ENCODE data around the gene SERPINI1. TPM values are rescaled to one million over a fixed set of nuclear protein-coding genes. Genes with fewer than 3 reads are reported as not detected.

The SERPINI1 gene
- total RNA-seq, 2 donors from 2014 or later = 6.2 to 11.0 TPM

DNA sequence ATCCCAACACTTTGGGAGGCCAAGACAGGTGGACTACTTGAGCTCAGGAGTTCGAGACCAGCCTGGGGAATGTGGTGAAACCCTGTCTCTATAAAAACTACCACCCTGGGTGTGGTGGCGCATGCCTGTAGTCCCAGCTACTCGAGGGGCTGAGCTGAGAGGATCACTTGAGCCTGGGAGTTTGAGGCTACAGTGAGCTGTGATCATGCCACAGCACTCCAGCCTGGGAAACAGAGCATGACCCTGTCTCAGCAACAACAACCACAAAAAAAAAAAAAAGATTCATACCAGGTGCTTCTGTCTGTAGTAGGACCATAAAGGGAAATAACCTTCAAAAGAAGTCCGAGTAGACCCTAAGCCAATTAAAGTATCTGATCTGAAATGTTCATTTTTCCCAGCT is 94.5 kb downstream of the SERPINI1 start:
- DNase-seq (ENCODE audit: low spot score) (no peak), ATAC-seq (ENCODE audit: insufficient number of reproducible peaks, low FRiP score, low read depth) (no peak)
- H3K36me3 ChIP-seq = no peaks in the 10 kb centered on the region
- no peak overlapping the region for H3K4me3 ChIP-seq
- no peaks in the 10 kb centered on the region for H3K9me3 ChIP-seq
- TF ChIP-seq, protein P1, sequence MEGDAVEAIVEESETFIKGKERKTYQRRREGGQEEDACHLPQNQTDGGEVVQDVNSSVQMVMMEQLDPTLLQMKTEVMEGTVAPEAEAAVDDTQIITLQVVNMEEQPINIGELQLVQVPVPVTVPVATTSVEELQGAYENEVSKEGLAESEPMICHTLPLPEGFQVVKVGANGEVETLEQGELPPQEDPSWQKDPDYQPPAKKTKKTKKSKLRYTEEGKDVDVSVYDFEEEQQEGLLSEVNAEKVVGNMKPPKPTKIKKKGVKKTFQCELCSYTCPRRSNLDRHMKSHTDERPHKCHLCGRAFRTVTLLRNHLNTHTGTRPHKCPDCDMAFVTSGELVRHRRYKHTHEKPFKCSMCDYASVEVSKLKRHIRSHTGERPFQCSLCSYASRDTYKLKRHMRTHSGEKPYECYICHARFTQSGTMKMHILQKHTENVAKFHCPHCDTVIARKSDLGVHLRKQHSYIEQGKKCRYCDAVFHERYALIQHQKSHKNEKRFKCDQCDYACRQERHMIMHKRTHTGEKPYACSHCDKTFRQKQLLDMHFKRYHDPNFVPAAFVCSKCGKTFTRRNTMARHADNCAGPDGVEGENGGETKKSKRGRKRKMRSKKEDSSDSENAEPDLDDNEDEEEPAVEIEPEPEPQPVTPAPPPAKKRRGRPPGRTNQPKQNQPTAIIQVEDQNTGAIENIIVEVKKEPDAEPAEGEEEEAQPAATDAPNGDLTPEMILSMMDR (IDR thresholded peaks at IDR 0.05) = no peak
- H3K4me1 ChIP-seq (ENCODE audit: control insufficient read depth in 1 of 2, low read depth in 2 of 2) = no peaks in the 10 kb centered on the region
- no peaks in the 10 kb centered on the region for H3K27me3 ChIP-seq (replicated peaks; ENCODE audit: insufficient read depth)
- H3K27ac ChIP-seq = no peak overlapping the region

DNA sequence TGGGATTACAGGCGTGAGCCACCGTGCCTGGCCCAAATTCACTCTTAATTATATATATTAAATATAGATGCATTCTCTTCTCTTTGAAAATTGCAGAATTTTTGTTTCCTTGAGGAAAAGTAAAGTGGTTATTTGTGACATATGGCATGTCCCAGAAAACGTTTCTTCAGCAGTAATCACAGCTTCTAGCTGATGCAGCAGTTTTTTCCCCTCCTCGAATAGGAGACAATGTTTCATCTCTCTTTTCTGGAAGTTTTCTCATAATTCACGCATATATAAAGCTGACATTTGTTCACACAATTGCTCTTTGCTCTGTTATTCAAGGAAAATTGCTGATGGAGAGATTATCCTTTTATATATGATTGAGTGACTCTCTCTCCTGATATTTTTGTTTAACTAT is 99.8 kb downstream of the SERPINI1 start:
- DNase-seq (ENCODE audit: low spot score) (no peak), ATAC-seq (ENCODE audit: insufficient number of reproducible peaks, low FRiP score, low read depth) (no peak)
- Histone ChIP-seq H3K27me3 (replicated peaks; ENCODE audit: insufficient read depth) (no peaks in the 10 kb centered on the region), H3K4me3 (no peak overlapping the region), H3K9me3 (no peaks in the 10 kb centered on the region), H3K36me3 (no peaks in the 10 kb centered on the region), H3K27ac (no peak overlapping the region), H3K4me1 (ENCODE audit: control insufficient read depth in 1 of 2, low read depth in 2 of 2) (no peaks in the 10 kb centered on the region)
- TF ChIP-seq, protein P1 (IDR thresholded peaks at IDR 0.05) = no peak

DNA sequence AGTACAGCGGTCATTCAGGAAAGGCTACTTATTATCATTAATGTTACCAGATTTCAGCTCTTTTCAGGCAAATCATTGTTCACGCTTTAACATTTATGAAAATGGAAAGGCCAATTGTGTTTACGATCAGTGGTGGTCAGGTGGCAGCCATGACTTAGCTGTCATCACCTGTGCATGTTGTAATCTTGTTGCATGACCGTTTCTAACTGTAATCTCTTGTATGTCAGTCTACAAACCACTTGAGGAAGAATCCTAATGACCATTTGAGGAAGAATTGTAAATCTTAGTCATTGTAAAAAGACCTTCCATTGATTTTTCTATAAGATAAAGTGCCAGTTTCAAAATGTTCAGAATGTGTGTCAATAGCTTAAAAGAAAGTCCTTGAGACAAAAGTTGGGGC is 100.4 kb downstream of the SERPINI1 start:
- Histone ChIP-seq H3K27me3 (replicated peaks; ENCODE audit: insufficient read depth) (no peaks in the 10 kb centered on the region), H3K4me3 (no peak overlapping the region), H3K9me3 (no peaks in the 10 kb centered on the region), H3K36me3 (no peaks in the 10 kb centered on the region), H3K4me1 (ENCODE audit: control insufficient read depth in 1 of 2, low read depth in 2 of 2) (no peaks in the 10 kb centered on the region), H3K27ac (no peak overlapping the region)
- TF ChIP-seq, protein P1 (IDR thresholded peaks at IDR 0.05) = no peak
- DNase-seq (ENCODE audit: low spot score) (no peak), ATAC-seq (ENCODE audit: insufficient number of reproducible peaks, low FRiP score, low read depth) (no peak)

DNA sequence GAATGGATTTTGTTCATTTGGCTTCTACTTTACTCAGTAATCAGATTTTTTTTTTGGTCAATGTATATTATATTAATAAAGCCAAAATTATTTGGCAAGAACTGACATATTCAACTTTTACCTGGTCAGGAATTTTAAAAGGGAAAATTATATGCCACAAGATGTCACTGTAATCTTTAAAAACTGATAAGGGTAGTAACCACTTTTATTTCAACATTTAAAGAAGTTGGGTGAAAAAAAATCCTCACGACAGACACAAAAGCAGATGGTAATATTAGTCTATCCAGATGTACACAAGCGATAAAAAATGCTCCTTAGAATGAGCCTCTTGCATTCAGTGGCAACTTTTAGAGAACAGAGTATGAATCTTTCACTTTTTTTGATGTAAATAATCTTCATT is 101.9 kb downstream of the SERPINI1 start:
- H3K27me3 ChIP-seq (replicated peaks; ENCODE audit: insufficient read depth) = no peaks in the 10 kb centered on the region
- H3K36me3 ChIP-seq = no peaks in the 10 kb centered on the region
- H3K27ac ChIP-seq = no peak overlapping the region
- no peak overlapping the region for H3K4me3 ChIP-seq
- no peaks in the 10 kb centered on the region for H3K4me1 ChIP-seq (ENCODE audit: control insufficient read depth in 1 of 2, low read depth in 2 of 2)
- H3K9me3 ChIP-seq = no peaks in the 10 kb centered on the region
- TF ChIP-seq, protein P1 (IDR thresholded peaks at IDR 0.05) = peak; percentile 7
- DNase-seq (ENCODE audit: low spot score) (no peak), ATAC-seq (ENCODE audit: insufficient number of reproducible peaks, low FRiP score, low read depth) (no peak)

DNA sequence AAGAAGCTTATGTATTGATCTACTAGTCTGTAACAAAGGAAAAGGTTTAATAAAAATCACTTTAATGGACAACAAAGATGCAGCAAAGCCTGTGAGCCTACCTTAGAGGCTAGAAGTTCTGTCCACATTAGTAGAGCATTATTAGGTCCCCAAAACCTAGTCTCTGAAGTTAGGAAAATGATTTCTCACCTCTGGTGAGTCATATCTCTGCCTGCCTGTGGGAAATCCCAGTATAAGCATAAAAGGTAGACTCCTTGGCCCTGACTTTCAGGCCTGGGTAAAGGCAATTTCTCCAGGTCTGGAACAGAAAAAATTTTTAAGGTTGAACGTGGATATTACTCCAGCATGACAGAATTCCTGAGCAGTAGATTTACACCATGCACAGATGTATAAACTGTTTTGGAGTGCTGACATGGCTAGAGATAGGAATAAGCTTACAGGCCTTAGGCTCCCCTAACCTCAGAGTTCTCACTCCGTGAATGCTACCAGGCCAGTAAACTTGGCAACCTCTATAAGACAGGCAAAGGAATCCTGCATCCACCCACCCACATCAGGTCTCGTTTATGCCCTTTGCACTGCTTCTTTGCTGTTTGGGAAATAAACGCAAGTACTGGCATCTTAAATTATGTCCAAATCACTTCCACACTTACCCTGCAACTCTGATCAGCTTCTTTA is 104.1 kb downstream of the SERPINI1 start:
- H3K27ac ChIP-seq = no peak overlapping the region
- TF ChIP-seq, protein P1 (IDR thresholded peaks at IDR 0.05) = no peak
- ATAC-seq (ENCODE audit: insufficient number of reproducible peaks, low FRiP score, low read depth) = no peak

More for the DNA sequence above, 104.1 kb downstream of the SERPINI1 start:
- no peaks in the 10 kb centered on the region for H3K4me1 ChIP-seq (ENCODE audit: control insufficient read depth in 1 of 2, low read depth in 2 of 2)
- DNase-seq (ENCODE audit: low spot score) = no peak
- no peaks in the 10 kb centered on the region for H3K36me3 ChIP-seq
- no peak overlapping the region for H3K4me3 ChIP-seq
- no peaks in the 10 kb centered on the region for H3K9me3 ChIP-seq
- no peaks in the 10 kb centered on the region for H3K27me3 ChIP-seq (replicated peaks; ENCODE audit: insufficient read depth)
